Uterus (tissue), 4 donors: ENCODE results near the gene HTT-AS. TPM values are rescaled to one million over a fixed set of nuclear protein-coding genes. Genes with fewer than 3 reads are reported as not detected.
A peak's percentile ranks its signal among the peaks of the same experiment; 100 is the strongest.

Experiments
- DNase-seq, 2 donors: peaks; one replicate each; pipeline ENCODE4 v3.0.0-alpha.2; 2019 to 2020
- H3K27ac ChIP-seq, 2 donors: fragments of 200-600 bp; sonication (generic); 1 replicate in 1 of 2; 2 replicates in 1 of 2; pipeline ENCODE4 v1.5.1; 2016 to 2018
- H3K27me3 ChIP-seq, 2 donors: fragments of 200-600 bp; sonication (generic); one replicate each; pipeline ENCODE4 v1.5.1; 2018 to 2019; ENCODE audit warnings: control low read depth in 1 of 2
- H3K36me3 ChIP-seq, 2 donors: fragments of 200-600 bp; sonication (generic); one replicate each; pipeline ENCODE4 v1.5.1; 2019; ENCODE audit warnings: control low read depth in 1 of 2
- H3K4me1 ChIP-seq, 2 donors: fragments of 200-600 bp; sonication (generic); one replicate each; pipeline ENCODE4 v1.5.1; 2018 to 2019; ENCODE audit warnings: control low read depth in 1 of 2
- H3K4me3 ChIP-seq, 2 donors: fragments of 200-600 bp; sonication (generic); 1 replicate in 1 of 2; 2 replicates in 1 of 2; pipeline ENCODE4 v1.5.1; 2018 to 2019; ENCODE audit warnings: mild to moderate bottlenecking in 1 of 2
- H3K9me3 ChIP-seq, 2 donors: fragments of 200-600 bp; sonication (generic); one replicate each; pipeline ENCODE4 v1.5.1; 2019; ENCODE audit warnings: control low read depth in 1 of 2
- POLR2A ChIP-seq, 2 donors: fragments of 450-650 bp; IDR thresholded peaks; one replicate each; pipeline ENCODE4 v1.6.1; 2016; ENCODE audit warnings: antibody characterized with exemption in 2 of 2, mild to moderate bottlenecking in 1 of 2, moderate library complexity in 1 of 2
- intact Hi-C: fragments of 100-400 bp; cut with DNase I; formaldehyde crosslinking; loops from one replicate; pipeline ENCODE4 v1.15.1; 2023; ENCODE audit warnings: low total_unique reads
- total RNA-seq, 4 donors: library from RNA; depleted of rRNA in 3 of 4; stranded (reverse); fragments of >200 nt in 3 of 4; gene quantifications; one replicate each; pipeline versions ENCODE4 v1.1.0 to v1.2.4, GENCODE V29; 2014 to 2023
- TF ChIP-seq, protein P1 (sequence below), 4 experiments: fragments of 200-600 bp in 2 of 4; fragments of 450-650 bp in 2 of 4; sonication (generic) in 2 of 4; IDR thresholded peaks; one replicate each; pipeline ENCODE4 v1.5.1; 2016 to 2019; ENCODE audit warnings: antibody characterized with exemption in 4 of 4, mild to moderate bottlenecking in 2 of 4, moderate library complexity in 1 of 4
- donor health status: DM: yes; HTN: yes; CAD: no.

Gene HTT-AS
- total RNA-seq, 4 donors from 2014 or later: not detected

DNA sequence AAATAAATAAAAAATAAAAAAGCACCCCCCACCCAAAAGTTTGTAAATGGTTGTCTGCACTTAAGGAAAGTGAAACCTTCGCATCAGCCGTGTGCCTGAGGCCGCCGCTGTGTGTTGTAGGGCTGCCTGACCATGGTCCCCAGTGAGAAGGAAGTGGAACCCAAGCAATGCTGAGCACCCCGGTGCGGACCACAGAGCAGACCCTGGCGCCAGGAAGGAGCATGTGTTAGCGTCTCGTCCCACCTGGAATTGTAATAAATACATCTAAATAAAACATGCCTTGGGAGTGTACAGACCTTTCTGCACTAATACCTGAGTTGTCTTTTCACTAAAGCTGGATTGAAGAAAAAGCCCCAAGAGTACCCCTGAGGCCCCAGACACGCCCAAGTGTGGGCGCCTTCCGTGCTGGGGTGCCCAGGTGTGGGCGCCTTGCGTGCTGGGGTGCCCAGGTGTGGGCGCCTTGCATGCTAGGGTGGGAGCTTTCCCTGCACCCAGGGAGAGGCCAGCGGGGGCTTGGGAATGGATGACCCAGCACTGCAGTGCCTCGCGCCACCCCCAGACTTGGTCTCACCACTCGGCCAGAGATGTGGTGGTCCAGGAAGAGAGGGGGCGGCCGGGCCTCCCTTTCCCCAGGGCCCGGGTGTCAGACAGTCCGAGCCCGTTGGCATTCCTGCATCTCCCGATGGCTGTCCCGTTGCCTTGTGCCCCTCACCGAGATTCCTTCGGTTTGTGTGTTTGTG is 33.7 kb downstream of the HTT-AS start:
- no peaks in the 10 kb centered on the region for H3K27me3 ChIP-seq
- no peaks in the 10 kb centered on the region for H3K36me3 ChIP-seq
- H3K9me3 ChIP-seq: no peaks in the 10 kb centered on the region
- TF ChIP-seq, protein P1, sequence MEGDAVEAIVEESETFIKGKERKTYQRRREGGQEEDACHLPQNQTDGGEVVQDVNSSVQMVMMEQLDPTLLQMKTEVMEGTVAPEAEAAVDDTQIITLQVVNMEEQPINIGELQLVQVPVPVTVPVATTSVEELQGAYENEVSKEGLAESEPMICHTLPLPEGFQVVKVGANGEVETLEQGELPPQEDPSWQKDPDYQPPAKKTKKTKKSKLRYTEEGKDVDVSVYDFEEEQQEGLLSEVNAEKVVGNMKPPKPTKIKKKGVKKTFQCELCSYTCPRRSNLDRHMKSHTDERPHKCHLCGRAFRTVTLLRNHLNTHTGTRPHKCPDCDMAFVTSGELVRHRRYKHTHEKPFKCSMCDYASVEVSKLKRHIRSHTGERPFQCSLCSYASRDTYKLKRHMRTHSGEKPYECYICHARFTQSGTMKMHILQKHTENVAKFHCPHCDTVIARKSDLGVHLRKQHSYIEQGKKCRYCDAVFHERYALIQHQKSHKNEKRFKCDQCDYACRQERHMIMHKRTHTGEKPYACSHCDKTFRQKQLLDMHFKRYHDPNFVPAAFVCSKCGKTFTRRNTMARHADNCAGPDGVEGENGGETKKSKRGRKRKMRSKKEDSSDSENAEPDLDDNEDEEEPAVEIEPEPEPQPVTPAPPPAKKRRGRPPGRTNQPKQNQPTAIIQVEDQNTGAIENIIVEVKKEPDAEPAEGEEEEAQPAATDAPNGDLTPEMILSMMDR (IDR thresholded peaks at IDR 0.05): no peak
- TF ChIP-seq POLR2A (IDR thresholded peaks at IDR 0.05): no peak
- H3K27ac ChIP-seq: no peak overlapping the region
- intact Hi-C loops: no loop called here
- no peak for DNase-seq
- no peaks in the 10 kb centered on the region for H3K4me1 ChIP-seq
- H3K4me3 ChIP-seq: no peak overlapping the region

DNA sequence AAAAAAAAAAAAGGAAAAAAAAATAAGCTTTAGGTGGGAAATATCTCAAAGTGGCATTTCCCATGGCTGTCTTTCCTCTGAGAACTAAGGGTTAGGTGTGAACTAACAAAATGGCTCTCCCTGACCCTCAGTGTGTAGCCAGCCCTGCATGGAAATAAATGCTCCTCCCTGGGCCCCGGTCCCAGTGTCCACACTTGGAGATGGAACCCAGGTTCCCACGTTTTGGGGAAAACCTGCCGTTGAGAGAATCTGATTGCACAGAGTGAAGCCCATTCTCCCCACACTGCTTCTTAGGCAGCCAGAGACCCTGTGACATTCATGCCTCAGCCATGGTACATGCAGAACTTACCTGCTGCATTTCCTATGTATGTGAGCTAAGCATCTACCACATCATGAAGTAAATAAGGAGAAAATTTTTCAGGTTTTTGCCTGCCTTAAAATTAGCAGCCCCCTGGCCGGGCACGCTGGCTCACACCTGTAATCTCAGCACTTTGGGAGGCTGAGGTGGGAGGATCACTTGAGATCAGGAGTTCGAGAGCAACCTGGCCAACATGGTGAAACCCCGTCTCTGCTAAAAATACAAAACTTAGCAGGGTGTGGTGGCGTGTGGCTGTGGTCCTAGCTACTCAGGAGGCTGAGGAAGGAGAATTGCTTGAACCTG is 34.5 kb downstream of the HTT-AS start:
- intact Hi-C loops: no loop called here
- no peak overlapping the region for H3K4me3 ChIP-seq

DNA sequence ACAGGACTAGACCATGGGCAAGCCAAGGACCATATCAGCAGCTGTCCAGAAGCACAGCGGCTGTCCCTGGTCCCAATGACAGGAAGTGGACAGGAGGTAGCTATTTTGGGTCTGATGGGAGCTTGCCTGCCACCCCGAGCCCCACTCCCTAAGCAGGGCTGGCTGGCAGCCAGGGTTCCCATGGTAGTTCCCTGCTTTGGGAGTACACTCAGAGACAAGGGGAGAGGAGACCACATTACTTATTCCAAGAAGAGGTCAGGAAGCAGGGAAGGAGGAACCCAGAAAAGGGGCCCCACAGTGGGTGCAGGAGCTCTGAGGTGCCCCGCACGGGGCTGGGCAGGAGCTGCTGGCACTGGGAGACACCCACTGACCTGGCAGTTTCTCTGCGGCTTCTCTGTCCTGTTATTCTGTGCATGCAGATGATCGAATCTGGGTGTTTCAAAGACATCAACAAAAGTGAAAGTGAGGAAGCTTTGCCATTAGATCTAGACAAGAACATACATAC is 36.3 kb downstream of the HTT-AS start:
- H3K27me3 ChIP-seq: no peaks in the 10 kb centered on the region
- TF ChIP-seq POLR2A (IDR thresholded peaks at IDR 0.05): no peak
- TF ChIP-seq, protein P1 (IDR thresholded peaks at IDR 0.05): no peak
- intact Hi-C loops: no loop called here
- peak overlapping the region; percentile 4 to 11 for H3K4me3 ChIP-seq
- no peak overlapping the region for H3K27ac ChIP-seq
- no peaks in the 10 kb centered on the region for H3K4me1 ChIP-seq
- H3K9me3 ChIP-seq: no peaks in the 10 kb centered on the region
- no peaks in the 10 kb centered on the region for H3K36me3 ChIP-seq
- peak in 1 of 2 donors; percentile 29 for DNase-seq

More for the DNA sequence above, 34.5 kb downstream of the HTT-AS start:
- H3K4me1 ChIP-seq: no peaks in the 10 kb centered on the region
- H3K36me3 ChIP-seq: no peaks in the 10 kb centered on the region
- no peak for TF ChIP-seq POLR2A (IDR thresholded peaks at IDR 0.05)
- TF ChIP-seq, protein P1 (IDR thresholded peaks at IDR 0.05): no peak
- no peaks in the 10 kb centered on the region for H3K27me3 ChIP-seq
- DNase-seq: no peak
- H3K9me3 ChIP-seq: no peaks in the 10 kb centered on the region
- no peak overlapping the region for H3K27ac ChIP-seq

DNA sequence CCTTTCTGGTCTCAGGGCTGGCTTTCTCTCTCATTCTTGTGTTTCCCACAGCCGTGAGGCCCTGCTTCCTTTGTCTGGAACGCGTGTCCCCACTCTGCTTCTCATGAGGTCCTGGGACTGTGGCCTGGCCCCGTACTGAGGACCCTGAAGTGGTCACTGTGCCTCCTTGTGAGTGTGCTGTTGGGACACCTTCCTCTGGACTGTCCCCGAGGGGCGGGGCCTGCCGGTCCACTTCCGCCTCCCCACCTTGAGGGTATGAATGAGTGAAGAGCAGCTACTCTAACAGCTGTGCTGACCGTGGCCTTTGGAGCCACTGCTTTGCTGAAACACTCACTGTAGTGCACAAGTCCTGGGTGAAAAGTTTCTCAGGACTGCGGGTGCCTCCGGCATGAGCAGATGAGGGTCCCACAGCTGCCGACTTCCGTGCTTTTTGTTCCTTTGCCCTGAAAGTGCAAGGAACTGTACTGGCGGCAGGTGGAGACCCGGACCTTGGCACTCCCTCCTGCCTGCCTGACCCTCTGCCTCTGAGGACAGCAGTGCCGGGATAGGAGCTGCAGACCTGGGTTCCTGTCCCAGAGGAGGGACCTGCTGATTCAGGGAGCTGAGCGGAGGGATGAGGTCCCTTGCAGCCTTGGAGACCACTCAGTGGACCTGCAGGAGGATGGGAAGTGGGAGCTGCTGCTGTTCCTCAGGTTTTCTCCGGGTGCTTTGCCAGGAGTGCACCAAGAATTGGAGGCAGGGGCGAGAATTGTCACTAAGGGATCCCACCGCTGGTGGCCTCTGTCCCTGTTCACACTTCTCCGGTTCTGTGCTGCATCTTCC is 38.0 kb downstream of the HTT-AS start:
- no peak for DNase-seq
- Histone ChIP-seq H3K4me1 (no peaks in the 10 kb centered on the region), H3K27me3 (no peaks in the 10 kb centered on the region), H3K4me3 (no peak overlapping the region), H3K9me3 (no peaks in the 10 kb centered on the region), H3K27ac (no peak overlapping the region), H3K36me3 (no peaks in the 10 kb centered on the region)
- intact Hi-C loops: no loop called here
- no peak for TF ChIP-seq POLR2A (IDR thresholded peaks at IDR 0.05)
- TF ChIP-seq, protein P1 (IDR thresholded peaks at IDR 0.05): no peak
